Cardiac fibroblast (primary cell): ENCODE data around the gene LINS1.

Experiments used
- DNase-seq, 2 donors: peaks; one replicate each; pipeline versions ENCODE4 v3.0.0 to v3.0.0-alpha.2; 2010; ENCODE audit warnings: low read depth in 2 of 2
- H3K4me3 ChIP-seq, 2 donors: replicated peaks in 1 of 2; 1 replicate in 1 of 2; 2 replicates in 1 of 2; pipeline ENCODE4 v1.5.1; 2011; ENCODE audit warnings: low read depth in 2 of 2, low read length in 2 of 2, mild to moderate bottlenecking in 2 of 2, moderate library complexity in 1 of 2
- TF ChIP-seq, protein P1 (sequence below): IDR thresholded peaks from one replicate; pipeline ENCODE4 v1.5.1; 2011; ENCODE audit warnings: low read depth, mild to moderate bottlenecking, low read length, inconsistent platforms

LINS1 gene, protein sequence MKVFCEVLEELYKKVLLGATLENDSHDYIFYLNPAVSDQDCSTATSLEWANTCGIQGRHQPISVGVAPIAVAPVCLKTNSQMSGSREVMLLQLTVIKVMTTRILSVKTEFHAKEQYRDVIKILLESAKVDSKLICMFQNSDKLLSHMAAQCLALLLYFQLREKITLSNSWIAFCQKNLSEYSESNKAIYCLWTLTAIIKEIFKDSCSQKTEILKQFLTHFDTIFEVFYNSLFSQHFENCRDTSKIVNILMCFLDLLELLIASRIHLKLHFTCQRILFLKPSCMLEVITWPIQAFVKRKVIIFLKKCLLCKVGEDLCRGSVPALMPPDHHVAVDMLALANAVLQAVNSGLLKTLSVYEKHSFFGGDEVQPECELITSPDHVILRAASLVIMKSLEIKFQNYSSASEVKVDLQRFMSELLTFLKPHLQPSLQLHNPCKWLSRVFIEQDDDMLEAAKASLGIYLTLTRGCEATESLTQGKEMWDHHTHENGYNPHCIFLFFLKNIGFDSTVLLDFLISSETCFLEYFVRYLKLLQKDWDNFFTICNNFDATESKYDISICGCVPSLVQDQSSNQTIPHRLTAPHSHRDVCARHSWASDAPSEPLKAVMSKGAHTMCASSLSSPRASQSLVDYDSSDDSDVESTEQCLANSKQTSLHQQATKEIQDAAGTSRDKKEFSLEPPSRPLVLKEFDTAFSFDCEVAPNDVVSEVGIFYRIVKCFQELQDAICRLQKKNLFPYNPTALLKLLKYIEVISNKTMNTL

DNA sequence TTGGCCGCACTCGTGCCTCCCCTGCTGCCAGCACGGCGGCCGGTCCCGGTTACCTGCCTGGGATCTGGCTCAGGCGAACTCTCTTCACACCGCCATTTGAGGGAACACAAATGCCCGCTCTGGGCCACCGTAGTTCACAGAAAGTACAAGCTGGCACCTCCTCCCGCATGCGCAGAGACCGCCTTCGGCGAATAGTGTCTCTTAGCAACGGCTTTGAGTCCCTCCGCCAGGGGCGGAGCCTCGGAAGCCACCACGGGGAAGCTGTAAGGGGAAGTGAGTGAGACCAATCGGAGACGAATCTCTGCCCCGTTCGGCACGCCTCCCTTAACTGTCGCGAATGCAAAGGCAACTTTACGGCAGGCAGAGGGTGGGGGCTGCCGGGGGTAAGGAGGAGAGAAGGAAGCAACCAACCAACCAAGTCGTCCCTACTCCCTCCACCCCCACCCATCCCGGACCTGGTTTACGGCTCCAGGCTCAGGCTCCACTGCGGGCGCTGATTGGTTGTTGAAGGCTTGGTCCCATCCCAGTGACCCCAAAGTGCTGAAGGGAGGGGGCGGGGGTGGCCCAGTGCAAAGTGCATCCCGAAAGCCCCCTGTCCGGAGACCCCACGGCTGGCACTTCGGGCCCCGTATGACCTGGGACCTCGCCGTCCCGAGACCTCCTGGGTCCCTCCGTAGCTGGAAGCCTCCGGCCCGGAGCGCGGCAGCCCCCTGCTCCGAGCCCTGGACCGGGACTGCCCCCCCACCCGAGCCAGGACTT is at the start of gene LINS1, which contains the start of gene ASB7:
Gene LINS1 (minus strand): TSS at position 121 of the 759 bp plus-strand sequence. CDS start 21,342 bp downstream, outside the sequence.
Gene ASB7 (plus strand): TSS at position 526 of the 759 bp plus-strand sequence. CDS start 9,628 bp downstream, outside the sequence.
- DNase-seq = peak; percentile 100
- peak within 1 kb of the TSS; percentile 90 to 96 for H3K4me3 ChIP-seq
- TF ChIP-seq, protein P1, sequence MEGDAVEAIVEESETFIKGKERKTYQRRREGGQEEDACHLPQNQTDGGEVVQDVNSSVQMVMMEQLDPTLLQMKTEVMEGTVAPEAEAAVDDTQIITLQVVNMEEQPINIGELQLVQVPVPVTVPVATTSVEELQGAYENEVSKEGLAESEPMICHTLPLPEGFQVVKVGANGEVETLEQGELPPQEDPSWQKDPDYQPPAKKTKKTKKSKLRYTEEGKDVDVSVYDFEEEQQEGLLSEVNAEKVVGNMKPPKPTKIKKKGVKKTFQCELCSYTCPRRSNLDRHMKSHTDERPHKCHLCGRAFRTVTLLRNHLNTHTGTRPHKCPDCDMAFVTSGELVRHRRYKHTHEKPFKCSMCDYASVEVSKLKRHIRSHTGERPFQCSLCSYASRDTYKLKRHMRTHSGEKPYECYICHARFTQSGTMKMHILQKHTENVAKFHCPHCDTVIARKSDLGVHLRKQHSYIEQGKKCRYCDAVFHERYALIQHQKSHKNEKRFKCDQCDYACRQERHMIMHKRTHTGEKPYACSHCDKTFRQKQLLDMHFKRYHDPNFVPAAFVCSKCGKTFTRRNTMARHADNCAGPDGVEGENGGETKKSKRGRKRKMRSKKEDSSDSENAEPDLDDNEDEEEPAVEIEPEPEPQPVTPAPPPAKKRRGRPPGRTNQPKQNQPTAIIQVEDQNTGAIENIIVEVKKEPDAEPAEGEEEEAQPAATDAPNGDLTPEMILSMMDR = no peak

GRCh38 chr15:100651253-100651652 is 49.3 kb upstream of the LINS1 start:
- TF ChIP-seq, protein P1 = no peak
- peak in 1 of 2 donors; percentile 50 for DNase-seq

DNA sequence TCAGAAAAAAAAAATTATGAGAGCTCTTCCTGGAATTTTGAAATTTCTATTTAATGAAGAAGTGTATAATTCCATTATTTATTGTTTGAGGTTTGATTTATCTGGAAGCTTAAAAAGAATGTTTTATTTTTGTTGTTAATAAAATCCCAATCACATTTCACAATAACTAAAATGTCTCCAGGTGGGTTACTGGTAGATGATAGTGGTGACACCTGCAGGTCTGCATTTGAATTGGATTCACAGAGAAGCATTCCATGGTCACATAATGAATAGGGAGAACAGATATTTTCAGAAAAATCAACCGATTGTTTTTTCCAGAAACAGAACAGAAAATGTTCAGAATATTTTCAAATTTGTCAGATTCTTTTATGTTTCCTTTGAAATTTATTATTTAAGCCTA is 48.7 kb upstream of the LINS1 start:
- TF ChIP-seq, protein P1 = no peak
- no peak overlapping the region for H3K4me3 ChIP-seq
- no peak for DNase-seq

More at GRCh38 chr15:100651253-100651652, 49.3 kb upstream of the LINS1 start:
- no peak overlapping the region for H3K4me3 ChIP-seq

DNA sequence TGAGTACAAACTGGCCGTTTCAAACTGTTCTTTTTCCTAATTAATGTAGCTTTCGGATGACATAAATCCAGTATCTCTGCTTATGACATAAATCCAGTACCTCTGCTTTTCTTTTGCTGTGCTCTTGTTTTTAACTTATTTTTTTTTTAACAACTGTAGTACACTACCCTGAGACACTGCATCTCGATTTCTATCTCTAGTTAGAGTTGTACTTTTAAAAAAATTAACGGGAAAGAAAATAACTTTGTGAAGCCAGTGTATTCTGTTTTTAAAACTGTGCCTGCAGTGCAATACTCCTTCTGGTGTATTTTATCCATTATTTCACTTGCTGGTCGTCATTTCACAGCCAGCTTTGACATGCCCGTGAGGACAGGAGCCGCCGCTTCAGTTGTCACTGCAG is 47.0 kb upstream of the LINS1 start:
- DNase-seq = no peak
- TF ChIP-seq, protein P1 = no peak
- H3K4me3 ChIP-seq = no peak overlapping the region

- no peak overlapping the region for H3K4me3 ChIP-seq
- TF ChIP-seq, protein P1 = no peak
- no peak for DNase-seq
These were observed 43.7 kb upstream of the LINS1 start for GRCh38 chr15:100645671-100646070.

GRCh38 chr15:100642950-100643338 is 41.0 kb upstream of the LINS1 start:
- H3K4me3 ChIP-seq = no peak overlapping the region
- no peak for DNase-seq
- TF ChIP-seq, protein P1 = no peak
